ENCODE data around the gene TRMT61A. TPM values are rescaled to one million over a fixed set of nuclear protein-coding genes. Genes with fewer than 3 reads are reported as not detected.

Gene TRMT61A
- total RNA-seq, 1 donor from 2014 or later = 13.8 TPM

- peak; percentile 53 for DNase-seq (ENCODE audit: low read depth)
Measured at GRCh38 chr14:103562429-103563225, 33.6 kb downstream of the TRMT61A start, which contains the start of the genes BAG5 and COA8. TSS of gene BAG5 (minus strand) at chr14:103562657. CDS start at chr14:103561164, 1,493 bp downstream. TSS of gene COA8 (plus strand) at chr14:103562960. CDS start at chr14:103563002, 42 bp downstream.

GRCh38 chr14:103563226-103563620 lies 34.2 kb downstream of the TRMT61A start:
- no peak for DNase-seq (ENCODE audit: low read depth)

GRCh38 chr14:103563844-103564505 lies 35.0 kb downstream of the TRMT61A start:
- DNase-seq (ENCODE audit: low read depth) = no peak

GRCh38 chr14:103568952-103569351 lies 40.0 kb downstream of the TRMT61A start:
- DNase-seq (ENCODE audit: low read depth) = peak; percentile 15

- no peak for DNase-seq (ENCODE audit: low read depth)
Measured at GRCh38 chr14:103569408-103569807, 40.4 kb downstream of the TRMT61A start.

GRCh38 chr14:103574104-103574503 lies 45.1 kb downstream of the TRMT61A start:
- DNase-seq (ENCODE audit: low read depth) = no peak

- DNase-seq (ENCODE audit: low read depth) = no peak
Measured at GRCh38 chr14:103574707-103575285, 45.8 kb downstream of the TRMT61A start.

GRCh38 chr14:103576371-103577024 lies 47.5 kb downstream of the TRMT61A start:
- DNase-seq (ENCODE audit: low read depth) = peak; percentile 95

GRCh38 chr14:103578401-103579075 lies 49.5 kb downstream of the TRMT61A start:
- DNase-seq (ENCODE audit: low read depth) = no peak

- DNase-seq (ENCODE audit: low read depth) = no peak
Measured at GRCh38 chr14:103581206-103581605, 52.2 kb downstream of the TRMT61A start.

GRCh38 chr14:103581954-103582703 lies 53.1 kb downstream of the TRMT61A start:
- no peak for DNase-seq (ENCODE audit: low read depth)

- no peak for DNase-seq (ENCODE audit: low read depth)
Measured at GRCh38 chr14:103584326-103584915, 55.4 kb downstream of the TRMT61A start.

Other genes with a start within 250 kb of the TRMT61A start
- gene EIF5, start 195.0 kb upstream of the TRMT61A start, total RNA-seq = 117 and 173 TPM in 2 replicates
- gene MARK3, start 143.8 kb upstream of the TRMT61A start, total RNA-seq = 68.8 and 100 TPM in 2 replicates
- 125 and 340 TPM in 2 replicates for gene CKB, start 6.4 kb upstream of the TRMT61A start, total RNA-seq
- gene BAG5, start 33.5 kb downstream of the TRMT61A start, total RNA-seq = 78.4 and 79.2 TPM in 2 replicates
- gene COA8, start 33.8 kb downstream of the TRMT61A start, total RNA-seq = 31.1 and 32.5 TPM in 2 replicates
- gene KLC1, start 100.0 kb downstream of the TRMT61A start, total RNA-seq = 137 and 244 TPM in 2 replicates
- 5.7 and 9.0 TPM in 2 replicates for gene XRCC3, start 186.3 kb downstream of the TRMT61A start, total RNA-seq
- 88.0 and 97.9 TPM in 2 replicates for gene ZFYVE21, start 186.6 kb downstream of the TRMT61A start, total RNA-seq